GM12891 (cell line): ENCODE measurements around the gene CTDSP2.
"Not testable (repeated sequence)": the region's sequence is repeated elsewhere in the genome, so short reads cannot be mapped to it uniquely, and the experiment has no call there.

Source experiments
- POLR2A ChIP-seq: IDR thresholded peaks from 2 replicates; pipeline ENCODE4 v1.6.1; 2011; ENCODE audit warnings: low read depth, low read length, control low read depth
- POLR2AphosphoS5 ChIP-seq: IDR thresholded peaks from 2 replicates; pipeline ENCODE4 v1.6.1; 2011; ENCODE audit warnings: low read depth, low read length, control low read depth
- POU2F2 ChIP-seq: IDR thresholded peaks from 2 replicates; pipeline ENCODE4 v1.6.1; 2011; ENCODE audit warnings: low read depth, mild to moderate bottlenecking, control low read depth, low read length, moderate library complexity

DNA sequence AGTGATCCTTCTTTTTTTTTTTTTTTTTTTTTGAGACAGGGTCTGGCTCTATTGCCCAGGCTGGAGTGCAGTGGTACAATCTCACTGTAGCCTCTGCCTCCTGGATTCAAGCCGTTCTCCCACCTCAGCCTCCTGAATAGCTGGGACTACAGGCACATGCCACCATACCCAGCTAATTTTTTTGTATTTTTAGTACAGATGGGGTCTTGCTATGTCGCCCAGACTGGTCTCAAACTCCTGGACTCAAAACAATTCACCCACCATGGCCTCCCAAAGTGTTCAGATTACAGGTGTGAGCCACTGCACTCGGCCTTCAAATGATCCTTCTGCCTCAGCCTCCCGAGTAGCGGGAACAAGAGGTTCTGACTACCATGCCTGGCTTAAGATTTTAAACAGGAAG lies 14.4 kb upstream of the CTDSP2 start:
- TF ChIP-seq POU2F2, POLR2AphosphoS5, POLR2A: not testable (repeated sequence)
